CD8-positive, alpha-beta memory T cell (primary cell): ENCODE measurements around the gene NOA1. TPM values are rescaled to one million over a fixed set of nuclear protein-coding genes. Genes with fewer than 3 reads are reported as not detected.
"Not testable (repeated sequence)": the region's sequence is repeated elsewhere in the genome, so short reads cannot be mapped to it uniquely, and the experiment has no call there.

Experiments used
- CTCF ChIA-PET: fragments of 350-600 bp; sonication (Branson Sonifier 250); formaldehyde crosslinking; loops from one replicate; lab custom pipeline; 2021; ENCODE audit warnings: antibody characterized with exemption; lab: Charles Lee
- POLR2A ChIA-PET: fragments of 350-600 bp; sonication (Branson Sonifier 250); formaldehyde crosslinking; loops from one replicate; lab custom pipeline; 2021; ENCODE audit warnings: antibody characterized with exemption; lab: Charles Lee
- DNase-seq, 5 donors: peaks; one replicate each; pipeline versions ENCODE4 v3.0.0 to v3.0.0-alpha.2; 2020 to 2022; ENCODE audit warnings: mixed read lengths in 1 of 5
- H3K27ac ChIP-seq: one replicate; pipeline ENCODE4 v1.7.0; 2013; ENCODE audit warnings: low read depth, mild to moderate bottlenecking, low read length, moderate library complexity
- H3K27me3 ChIP-seq: 2 replicates; pipeline ENCODE4 v1.7.0; 2013; ENCODE audit warnings: low read length, mild to moderate bottlenecking; ENCODE audit not compliant: insufficient read depth, poor library complexity, severe bottlenecking
- H3K36me3 ChIP-seq: 2 replicates; pipeline ENCODE4 v1.7.0; 2013; ENCODE audit warnings: mild to moderate bottlenecking, low read length, moderate library complexity; ENCODE audit not compliant: insufficient read depth
- H3K4me1 ChIP-seq: 2 replicates; pipeline ENCODE4 v1.7.0; 2013; ENCODE audit warnings: mild to moderate bottlenecking, low read length, moderate library complexity; ENCODE audit not compliant: insufficient read depth
- H3K4me3 ChIP-seq: 2 replicates; pipeline ENCODE4 v1.7.0; 2013; ENCODE audit warnings: mild to moderate bottlenecking, low read length
- H3K9me3 ChIP-seq: 2 replicates; pipeline ENCODE4 v1.7.0; 2013; ENCODE audit warnings: mild to moderate bottlenecking, low read length
- H3K27ac Mint-ChIP-seq, 8 donors: one replicate each; pipeline ENCODE4 v1.8.0; 2020 to 2021; ENCODE audit warnings: mixed read lengths in 8 of 8, mild to moderate bottlenecking in 6 of 8, inconsistent platforms in 3 of 8, moderate library complexity in 3 of 8
- H3K27me3 Mint-ChIP-seq, 2 donors: one replicate each; pipeline ENCODE4 v1.8.0; 2020 to 2021; ENCODE audit warnings: mixed read lengths in 2 of 2, mild to moderate bottlenecking in 1 of 2, moderate library complexity in 1 of 2
- H3K36me3 Mint-ChIP-seq, 3 donors: one replicate each; pipeline ENCODE4 v1.8.0; 2020 to 2021; ENCODE audit warnings: mixed read lengths in 3 of 3, inconsistent platforms in 1 of 3, mild to moderate bottlenecking in 1 of 3
- H3K4me1 Mint-ChIP-seq, 3 donors: one replicate each; pipeline ENCODE4 v1.8.0; 2020 to 2021; ENCODE audit warnings: mixed read lengths in 3 of 3, inconsistent platforms in 1 of 3, mild to moderate bottlenecking in 1 of 3
- H3K4me3 Mint-ChIP-seq, 7 donors: one replicate each; pipeline ENCODE4 v1.8.0; 2020 to 2021; ENCODE audit warnings: mixed read lengths in 7 of 7, mild to moderate bottlenecking in 6 of 7, moderate library complexity in 4 of 7, inconsistent platforms in 2 of 7
- H3K9me3 Mint-ChIP-seq, 5 donors: one replicate each; pipeline ENCODE4 v1.8.0; 2020 to 2022; ENCODE audit warnings: mixed read lengths in 5 of 5, mild to moderate bottlenecking in 3 of 5, moderate library complexity in 2 of 5, inconsistent platforms in 1 of 5
- polyA plus RNA-seq: library from polyadenylated mRNA; unstranded; fragments of 300-500 nt; fragmentation: Illumina TruSeq; gene quantifications from one replicate; pipeline ENCODE4 v1.2.3, GENCODE V29; 2021
- total RNA-seq, 2 experiments: library from RNA; stranded (reverse); gene quantifications; one replicate each; pipeline ENCODE4 v1.2.3, GENCODE V29; 2021

NOA1 gene
- total and polyA plus RNA-seq, 3 experiments from 2014 or later: 20.7 to 22.0 (median 22.0) TPM

- Histone ChIP-seq H3K27ac (no peak overlapping the region), H3K4me3 (no peak overlapping the region), H3K4me1 (no peaks in the 10 kb centered on the region), H3K27me3 (no peaks in the 10 kb centered on the region), H3K9me3 (no peaks in the 10 kb centered on the region), H3K36me3 (no peaks in the 10 kb centered on the region)
- POLR2A ChIA-PET: interaction anchor here (0.7 kb wide), 2 partner anchors 9 to 16 kb away, joined by 4 to 5 read pairs; no protein-coding TSS in a partner anchor
- Mint-ChIP-seq H3K36me3 (no peaks in the 10 kb centered on the region), H3K9me3 (no peaks in the 10 kb centered on the region), H3K4me3 (no peak overlapping the region), H3K4me1 (no peaks in the 10 kb centered on the region), H3K27me3 (no peaks in the 10 kb centered on the region), H3K27ac (no peak overlapping the region)
- no peak for DNase-seq
- CTCF ChIA-PET: interaction anchor here (1.3 kb wide), 1 partner anchor 9 kb away, joined by 3 read pairs; no protein-coding TSS in a partner anchor
Observed at GRCh38 chr4:56953680-56954520, 23.5 kb downstream of the NOA1 start.

GRCh38 chr4:56941403-56941802, 36.0 kb downstream of the NOA1 start:
- no peaks in the 10 kb centered on the region for H3K9me3 ChIP-seq
- Mint-ChIP-seq H3K4me1 (peaks cover 0 to 9% (median 0%) of the 10 kb centered on the region in 3 donors), H3K36me3 (peaks cover 0 to 28% (median 13%) of the 10 kb centered on the region in 3 donors), H3K4me3 (no peak overlapping the region), H3K9me3 (no peaks in the 10 kb centered on the region), H3K27ac (no peak overlapping the region), H3K27me3 (no peaks in the 10 kb centered on the region)
- ChIA-PET POLR2A (interaction anchor here (0.6 kb wide), 1 partner anchor 57 kb away, joined by 4 read pairs; no protein-coding TSS in a partner anchor), CTCF (interaction anchor here (0.8 to 2.2 kb wide), 2 partner anchors 10 to 32 kb away, joined by 3 to 7 read pairs; no protein-coding TSS in a partner anchor)
- no peak overlapping the region for H3K4me3 ChIP-seq
- no peak overlapping the region for H3K27ac ChIP-seq
- no peaks in the 10 kb centered on the region for H3K36me3 ChIP-seq
- no peaks in the 10 kb centered on the region for H3K27me3 ChIP-seq
- no peak for DNase-seq
- H3K4me1 ChIP-seq: no peaks in the 10 kb centered on the region

GRCh38 chr4:56940971-56941370, 36.4 kb downstream of the NOA1 start:
- no peaks in the 10 kb centered on the region for H3K27me3 ChIP-seq
- no peaks in the 10 kb centered on the region for H3K4me1 ChIP-seq
- peaks cover 0 to 31% (median 13%) of the 10 kb centered on the region in 3 donors for H3K36me3 Mint-ChIP-seq
- no peak overlapping the region for H3K27ac Mint-ChIP-seq
- no peak overlapping the region for H3K27ac ChIP-seq
- no peaks in the 10 kb centered on the region for H3K27me3 Mint-ChIP-seq
- H3K4me1 Mint-ChIP-seq: peaks cover 0 to 9% (median 0%) of the 10 kb centered on the region in 3 donors
- H3K9me3 Mint-ChIP-seq: no peaks in the 10 kb centered on the region
- H3K4me3 ChIP-seq: no peak overlapping the region
- ChIA-PET POLR2A (no interaction called here), CTCF (interaction anchor here (0.8 to 2.2 kb wide), 2 partner anchors 9 to 32 kb away, joined by 3 to 7 read pairs; no protein-coding TSS in a partner anchor)
- no peaks in the 10 kb centered on the region for H3K36me3 ChIP-seq
- no peak overlapping the region for H3K4me3 Mint-ChIP-seq
- no peak for DNase-seq
- no peaks in the 10 kb centered on the region for H3K9me3 ChIP-seq

GRCh38 chr4:56940403-56940802, 37.0 kb downstream of the NOA1 start:
- DNase-seq: no peak
- Histone ChIP-seq H3K9me3 (no peaks in the 10 kb centered on the region), H3K27ac (no peak overlapping the region), H3K27me3 (no peaks in the 10 kb centered on the region), H3K4me1 (no peaks in the 10 kb centered on the region), H3K36me3 (no peaks in the 10 kb centered on the region), H3K4me3 (no peak overlapping the region)
- ChIA-PET CTCF (interaction anchor here (2.2 kb wide), 1 partner anchor 31 kb away, joined by 7 read pairs; no protein-coding TSS in a partner anchor), POLR2A (no interaction called here)
- H3K9me3 Mint-ChIP-seq: no peaks in the 10 kb centered on the region
- no peak overlapping the region for H3K27ac Mint-ChIP-seq
- H3K4me3 Mint-ChIP-seq: no peak overlapping the region
- no peaks in the 10 kb centered on the region for H3K27me3 Mint-ChIP-seq
- H3K4me1 Mint-ChIP-seq: peaks cover 0 to 11% (median 1%) of the 10 kb centered on the region in 3 donors
- peaks cover 0 to 32% (median 13%) of the 10 kb centered on the region in 3 donors for H3K36me3 Mint-ChIP-seq

- POLR2A ChIA-PET: not testable (repeated sequence)
- CTCF ChIA-PET: interaction anchor here (2.2 kb wide), 1 partner anchor 30 kb away, joined by 7 read pairs; no protein-coding TSS in a partner anchor
Observed at GRCh38 chr4:56939826-56940225, 37.6 kb downstream of the NOA1 start.

GRCh38 chr4:56937262-56937661, 40.1 kb downstream of the NOA1 start:
- H3K9me3 ChIP-seq: no peaks in the 10 kb centered on the region
- POLR2A ChIA-PET: no interaction called here
- H3K4me3 Mint-ChIP-seq: no peak overlapping the region
- no peak overlapping the region for H3K4me3 ChIP-seq
- H3K9me3 Mint-ChIP-seq: no peaks in the 10 kb centered on the region
- no peaks in the 10 kb centered on the region for H3K27me3 Mint-ChIP-seq
- H3K27ac Mint-ChIP-seq: peak overlapping the region in 1 of 8 donors; percentile 61
- no peak for DNase-seq
- peaks cover 0 to 53% (median 16%) of the 10 kb centered on the region in 3 donors for H3K36me3 Mint-ChIP-seq
- H3K4me1 ChIP-seq: no peaks in the 10 kb centered on the region
- CTCF ChIA-PET: no interaction called here
- H3K27me3 ChIP-seq: no peaks in the 10 kb centered on the region
- H3K4me1 Mint-ChIP-seq: peaks cover 10 to 29% (median 25%) of the 10 kb centered on the region in 3 donors
- H3K36me3 ChIP-seq: no peaks in the 10 kb centered on the region
- no peak overlapping the region for H3K27ac ChIP-seq

More at GRCh38 chr4:56939826-56940225, 37.6 kb downstream of the NOA1 start:
- Mint-ChIP-seq H3K4me1 (peaks cover 0 to 15% (median 7%) of the 10 kb centered on the region in 3 donors), H3K36me3 (peaks cover 0 to 36% (median 15%) of the 10 kb centered on the region in 3 donors)
- not testable (repeated sequence) for H3K9me3 ChIP-seq, H3K36me3 ChIP-seq, H3K4me3 ChIP-seq, H3K27me3 ChIP-seq, H3K4me1 ChIP-seq, H3K9me3 Mint-ChIP-seq, H3K27ac ChIP-seq, H3K27me3 Mint-ChIP-seq, DNase-seq, H3K27ac Mint-ChIP-seq, H3K4me3 Mint-ChIP-seq

- no peaks in the 10 kb centered on the region for H3K9me3 Mint-ChIP-seq
- CTCF ChIA-PET: interaction anchor here (1.5 kb wide), 1 partner anchor 10 kb away, joined by 3 read pairs; no protein-coding TSS in a partner anchor
- peak overlapping the region in 1 of 8 donors; percentile 67 for H3K27ac Mint-ChIP-seq
- Histone ChIP-seq H3K36me3 (peaks cover 23% of the 10 kb centered on the region), H3K27ac (no peak overlapping the region), H3K4me3 (no peak overlapping the region), H3K27me3 (no peaks in the 10 kb centered on the region), H3K9me3 (no peaks in the 10 kb centered on the region), H3K4me1 (no peaks in the 10 kb centered on the region)
- no peak overlapping the region for H3K4me3 Mint-ChIP-seq
- POLR2A ChIA-PET: no interaction called here
- peaks cover 33 to 66% (median 49%) of the 10 kb centered on the region in 3 donors for H3K4me1 Mint-ChIP-seq
- peaks cover 14 to 65% (median 18%) of the 10 kb centered on the region in 3 donors for H3K36me3 Mint-ChIP-seq
- H3K27me3 Mint-ChIP-seq: peaks cover 0 to 3% of the 10 kb centered on the region in 2 donors
- DNase-seq: no peak
Observed at GRCh38 chr4:56931924-56932323, 45.5 kb downstream of the NOA1 start.

- H3K27ac Mint-ChIP-seq: no peak overlapping the region
Observed at GRCh38 chr4:56930638-56931037, 46.8 kb downstream of the NOA1 start.

More at GRCh38 chr4:56930638-56931037, 46.8 kb downstream of the NOA1 start:
- H3K36me3 Mint-ChIP-seq: peaks cover 14 to 62% (median 18%) of the 10 kb centered on the region in 3 donors
- CTCF ChIA-PET: interaction anchor here (1.5 kb wide), 1 partner anchor 11 kb away, joined by 3 read pairs; no protein-coding TSS in a partner anchor
- POLR2A ChIA-PET: no interaction called here
- Histone ChIP-seq H3K27me3 (no peaks in the 10 kb centered on the region), H3K4me1 (no peaks in the 10 kb centered on the region), H3K4me3 (no peak overlapping the region), H3K27ac (no peak overlapping the region), H3K36me3 (peaks cover 23% of the 10 kb centered on the region), H3K9me3 (no peaks in the 10 kb centered on the region)
- peaks cover 33 to 66% (median 49%) of the 10 kb centered on the region in 3 donors for H3K4me1 Mint-ChIP-seq
- H3K9me3 Mint-ChIP-seq: no peaks in the 10 kb centered on the region
- no peak for DNase-seq
- no peak overlapping the region for H3K4me3 Mint-ChIP-seq
- H3K27me3 Mint-ChIP-seq: peaks cover 0 to 3% of the 10 kb centered on the region in 2 donors
